ENCODE measurements around the gene COL6A2. TPM values are rescaled to one million over a fixed set of nuclear protein-coding genes. Genes with fewer than 3 reads are reported as not detected.

The COL6A2 gene
- total RNA-seq, 1 donor from 2014 or later, result 5.2 TPM

DNA sequence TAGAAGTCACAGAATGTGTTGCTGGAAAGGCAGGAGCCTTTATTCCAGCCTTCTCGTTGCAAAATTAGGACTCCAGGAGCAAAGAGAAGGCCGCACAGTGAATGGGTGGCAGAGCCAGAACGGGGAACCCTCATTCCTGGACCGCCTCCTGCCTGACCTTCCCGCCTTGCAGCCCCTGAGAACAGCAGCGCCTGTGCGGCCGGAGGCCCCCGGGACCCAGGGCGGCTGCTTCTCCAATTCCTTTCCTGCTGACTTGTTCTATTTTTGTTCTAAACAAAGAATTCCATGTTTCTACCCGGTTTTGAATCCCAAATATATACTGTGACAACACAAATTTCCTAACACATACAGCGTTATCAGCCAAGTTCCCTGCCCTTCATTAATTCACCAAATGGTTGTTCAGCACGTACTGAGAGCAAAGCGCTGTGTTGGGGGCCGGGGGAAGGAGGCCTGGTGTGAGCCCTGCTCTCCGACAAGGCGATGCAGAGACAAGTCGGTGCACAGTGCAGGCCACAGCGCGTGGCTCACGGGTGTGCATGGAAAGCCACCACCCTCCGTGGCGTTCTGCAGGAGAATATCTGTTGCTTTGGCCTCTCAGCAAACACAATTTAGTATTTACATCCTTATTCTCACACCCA, 31.9 kb upstream of the COL6A2 start:
- DNase-seq (ENCODE audit: low spot score), result no peak
- peaks cover 4% of the 10 kb centered on the region for H3K36me3 Mint-ChIP-seq
- peaks cover 19% of the 10 kb centered on the region for H3K9me3 Mint-ChIP-seq
- no peaks in the 10 kb centered on the region for H3K9me3 ChIP-seq (ENCODE audit: low read depth)
- no peak overlapping the region for H3K4me2 ChIP-seq
- peak overlapping the region; percentile 83 for H3K27ac Mint-ChIP-seq
- peaks cover 44% of the 10 kb centered on the region for H3K4me1 Mint-ChIP-seq
- peaks cover 28% of the 10 kb centered on the region for H3K27me3 Mint-ChIP-seq (ENCODE audit: insufficient read depth, low read depth)
- H3K27me3 ChIP-seq, result no peaks in the 10 kb centered on the region
- no peaks in the 10 kb centered on the region for H4K20me1 ChIP-seq (ENCODE audit: low read depth)
- no peaks in the 10 kb centered on the region for H3K79me2 ChIP-seq (ENCODE audit: low read depth)
- peaks cover 16% of the 10 kb centered on the region for H3K4me1 ChIP-seq
- H3K36me3 ChIP-seq, result no peaks in the 10 kb centered on the region
- no peak overlapping the region for H3K4me3 ChIP-seq
- H3K9ac ChIP-seq, result no peak overlapping the region
- no peak overlapping the region for H3K4me3 Mint-ChIP-seq
- H3K27ac ChIP-seq, result no peak overlapping the region
- no peak for TF ChIP-seq EZH2 (IDR thresholded peaks at IDR 0.05)
- no peak for TF ChIP-seq EZH2phosphoT487 (IDR thresholded peaks at IDR 0.05)
- TF ChIP-seq, protein P1, sequence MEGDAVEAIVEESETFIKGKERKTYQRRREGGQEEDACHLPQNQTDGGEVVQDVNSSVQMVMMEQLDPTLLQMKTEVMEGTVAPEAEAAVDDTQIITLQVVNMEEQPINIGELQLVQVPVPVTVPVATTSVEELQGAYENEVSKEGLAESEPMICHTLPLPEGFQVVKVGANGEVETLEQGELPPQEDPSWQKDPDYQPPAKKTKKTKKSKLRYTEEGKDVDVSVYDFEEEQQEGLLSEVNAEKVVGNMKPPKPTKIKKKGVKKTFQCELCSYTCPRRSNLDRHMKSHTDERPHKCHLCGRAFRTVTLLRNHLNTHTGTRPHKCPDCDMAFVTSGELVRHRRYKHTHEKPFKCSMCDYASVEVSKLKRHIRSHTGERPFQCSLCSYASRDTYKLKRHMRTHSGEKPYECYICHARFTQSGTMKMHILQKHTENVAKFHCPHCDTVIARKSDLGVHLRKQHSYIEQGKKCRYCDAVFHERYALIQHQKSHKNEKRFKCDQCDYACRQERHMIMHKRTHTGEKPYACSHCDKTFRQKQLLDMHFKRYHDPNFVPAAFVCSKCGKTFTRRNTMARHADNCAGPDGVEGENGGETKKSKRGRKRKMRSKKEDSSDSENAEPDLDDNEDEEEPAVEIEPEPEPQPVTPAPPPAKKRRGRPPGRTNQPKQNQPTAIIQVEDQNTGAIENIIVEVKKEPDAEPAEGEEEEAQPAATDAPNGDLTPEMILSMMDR (IDR thresholded peaks at IDR 0.05), result no peak
- peak overlapping the region; percentile 47 for H2AFZ ChIP-seq (replicated peaks)
- peaks cover 3% of the 10 kb centered on the region for H3F3A ChIP-seq (ENCODE audit: low read depth)

DNA sequence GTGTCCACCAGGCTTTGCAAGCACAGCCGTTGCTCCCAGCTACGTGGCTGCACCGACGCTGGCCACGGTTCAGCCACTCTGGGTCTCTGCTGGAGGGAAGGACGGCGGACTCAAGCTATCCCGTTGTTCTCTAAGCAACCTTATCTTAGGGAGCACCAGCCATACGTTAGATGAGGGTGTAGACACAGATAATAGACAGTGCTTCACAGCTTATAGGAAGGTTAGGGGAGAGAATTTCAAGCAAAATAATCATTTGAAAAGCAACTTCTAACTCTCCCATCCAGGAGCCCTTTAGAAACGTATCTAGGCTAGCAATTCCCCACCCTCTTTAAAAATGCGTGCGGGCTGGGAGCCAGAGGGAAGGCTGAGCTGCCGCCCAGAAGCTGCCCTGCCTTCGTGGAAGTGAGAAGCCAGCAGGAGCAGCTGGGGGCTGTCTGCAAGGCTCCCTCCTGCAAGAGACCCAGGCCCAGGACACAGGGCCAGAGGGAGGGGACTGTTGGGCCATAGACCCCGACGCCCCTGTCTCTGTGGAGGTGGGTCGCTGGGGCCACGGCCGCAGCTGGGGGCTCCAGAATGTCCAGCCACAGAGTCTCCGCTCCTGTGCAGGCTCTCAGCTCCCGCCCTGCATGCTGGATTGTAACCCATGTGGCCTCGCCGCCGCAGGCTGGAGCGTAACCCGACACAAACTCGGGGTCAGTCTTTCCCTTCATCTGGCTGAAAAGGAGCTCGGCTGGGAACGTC, 31.2 kb upstream of the COL6A2 start:
- H3K4me1 ChIP-seq, result peaks cover 16% of the 10 kb centered on the region
- Mint-ChIP-seq H3K36me3 (peaks cover 4% of the 10 kb centered on the region), H3K27me3 (ENCODE audit: insufficient read depth, low read depth) (peaks cover 27% of the 10 kb centered on the region), H3K4me3 (peak overlapping the region; percentile 11), H3K4me1 (peaks cover 44% of the 10 kb centered on the region), H3K9me3 (peaks cover 13% of the 10 kb centered on the region), H3K27ac (peak overlapping the region; percentile 87)
- no peaks in the 10 kb centered on the region for H3K79me2 ChIP-seq (ENCODE audit: low read depth)
- TF ChIP-seq EZH2 (IDR thresholded peaks at IDR 0.05), result no peak
- TF ChIP-seq, protein P1 (IDR thresholded peaks at IDR 0.05), result no peak
- no peak for TF ChIP-seq EZH2phosphoT487 (IDR thresholded peaks at IDR 0.05)
- no peaks in the 10 kb centered on the region for H4K20me1 ChIP-seq (ENCODE audit: low read depth)
- no peaks in the 10 kb centered on the region for H3K9me3 ChIP-seq (ENCODE audit: low read depth)
- no peak overlapping the region for H3K9ac ChIP-seq
- no peaks in the 10 kb centered on the region for H3K36me3 ChIP-seq
- no peak overlapping the region for H3K27ac ChIP-seq
- H3K4me2 ChIP-seq, result no peak overlapping the region
- no peaks in the 10 kb centered on the region for H3K27me3 ChIP-seq
- H3K4me3 ChIP-seq, result no peak overlapping the region
- peak overlapping the region; percentile 85 for H2AFZ ChIP-seq (replicated peaks)
- H3F3A ChIP-seq (ENCODE audit: low read depth), result peaks cover 3% of the 10 kb centered on the region
- peak; percentile 48 for DNase-seq (ENCODE audit: low spot score)

DNA sequence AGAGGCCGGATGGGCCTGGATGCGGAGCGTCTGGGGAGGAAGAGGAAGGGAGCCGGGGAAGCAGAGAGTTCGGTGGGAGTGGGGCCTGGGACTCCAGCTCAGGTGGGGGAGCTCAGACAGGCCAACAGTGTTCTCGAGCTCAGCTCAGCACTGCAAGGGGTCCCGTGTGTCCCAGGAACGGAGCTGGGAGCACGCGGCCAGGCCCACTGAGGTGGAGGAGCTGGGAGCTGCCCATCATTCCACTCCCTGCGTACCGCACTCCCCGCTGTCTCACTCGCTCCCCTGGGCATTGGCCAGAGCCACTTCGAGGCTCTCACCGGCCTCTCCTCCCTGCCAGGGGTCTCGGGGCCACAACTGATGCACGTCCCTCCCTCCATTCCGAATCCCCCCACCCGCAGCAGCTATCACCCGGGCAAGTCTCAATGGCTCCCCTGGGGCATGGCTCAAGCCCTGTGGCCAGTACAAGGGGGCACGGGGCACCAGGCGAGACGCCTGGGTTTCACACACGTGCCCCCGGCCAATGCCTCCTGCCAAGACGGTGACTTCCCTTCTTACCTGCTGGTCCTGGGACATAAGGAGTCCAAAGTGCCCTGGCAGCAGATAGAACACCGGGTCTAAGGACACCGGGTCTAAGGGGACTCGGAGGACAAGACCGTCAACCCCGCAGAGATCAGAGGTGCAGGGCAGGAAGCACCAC, 30.3 kb upstream of the COL6A2 start:
- H3K4me1 ChIP-seq, result peaks cover 16% of the 10 kb centered on the region
- Mint-ChIP-seq H3K9me3 (peaks cover 5% of the 10 kb centered on the region), H3K4me1 (peaks cover 44% of the 10 kb centered on the region), H3K4me3 (peak overlapping the region; percentile 11), H3K36me3 (peaks cover 4% of the 10 kb centered on the region), H3K27me3 (ENCODE audit: insufficient read depth, low read depth) (peaks cover 24% of the 10 kb centered on the region), H3K27ac (peak overlapping the region; percentile 87)
- no peaks in the 10 kb centered on the region for H3K79me2 ChIP-seq (ENCODE audit: low read depth)
- H3K4me3 ChIP-seq, result no peak overlapping the region
- no peak for DNase-seq (ENCODE audit: low spot score)
- peaks cover 3% of the 10 kb centered on the region for H3F3A ChIP-seq (ENCODE audit: low read depth)
- H2AFZ ChIP-seq (replicated peaks), result peak overlapping the region; percentile 85
- no peak overlapping the region for H3K4me2 ChIP-seq
- no peak overlapping the region for H3K27ac ChIP-seq
- TF ChIP-seq EZH2phosphoT487 (IDR thresholded peaks at IDR 0.05) (no peak), EZH2 (IDR thresholded peaks at IDR 0.05) (no peak)
- TF ChIP-seq, protein P1 (IDR thresholded peaks at IDR 0.05), result no peak
- no peaks in the 10 kb centered on the region for H3K27me3 ChIP-seq
- H4K20me1 ChIP-seq (ENCODE audit: low read depth), result no peaks in the 10 kb centered on the region
- H3K9ac ChIP-seq, result no peak overlapping the region
- H3K36me3 ChIP-seq, result no peaks in the 10 kb centered on the region
- no peaks in the 10 kb centered on the region for H3K9me3 ChIP-seq (ENCODE audit: low read depth)

Data from neural progenitor cell (in vitro differentiated cells).